Measurements from ENCODE around the gene APOA4.
A peak's percentile ranks its signal among the peaks of the same experiment; 100 is the strongest.

- TF ChIP-seq CTCF (IDR thresholded peaks at IDR 0.05; ENCODE audit: extremely low read depth in 1 of 2, insufficient read depth in 1 of 2, low read depth in 1 of 2, low read length in 2 of 2) (no peak), EZH2 (IDR thresholded peaks at IDR 0.05; ENCODE audit: borderline replicate concordance, low read depth, low read length, severe bottlenecking) (no peak), FOS (IDR thresholded peaks at IDR 0.05; ENCODE audit: borderline replicate concordance, insufficient read depth, low read length) (no peak), POLR2AphosphoS5 (IDR thresholded peaks at IDR 0.05; ENCODE audit: insufficient read depth, low read depth, low read length) (peak; percentile 96), POLR2A (IDR thresholded peaks at IDR 0.05; ENCODE audit: low read depth, low read length) (peak; percentile 97), MYC (IDR thresholded peaks at IDR 0.05; ENCODE audit: low read depth, low read length) (no peak), JUN (IDR thresholded peaks at IDR 0.05; ENCODE audit: borderline replicate concordance, insufficient read depth, insufficient read length, low read depth) (no peak)
- TF ChIP-seq, protein P1, sequence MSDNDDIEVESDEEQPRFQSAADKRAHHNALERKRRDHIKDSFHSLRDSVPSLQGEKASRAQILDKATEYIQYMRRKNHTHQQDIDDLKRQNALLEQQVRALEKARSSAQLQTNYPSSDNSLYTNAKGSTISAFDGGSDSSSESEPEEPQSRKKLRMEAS (IDR thresholded peaks at IDR 0.05; ENCODE audit: insufficient read depth, insufficient read length), result peak; percentile 28
Measured at GRCh38 chr11:116787786-116788486, 35.2 kb downstream of the APOA4 start, which contains the start of gene ZPR1.
